Glutamatergic neuron (in vitro differentiated cells): ENCODE measurements around the gene ARSG. TPM values are rescaled to one million over a fixed set of nuclear protein-coding genes. Genes with fewer than 3 reads are reported as not detected.

Source experiments
- DNase-seq: peaks from one replicate; pipeline ENCODE4 v3.0.0; 2022
- H3K27ac Mint-ChIP-seq: one replicate; pipeline ENCODE4 v1.8.0; 2020; ENCODE audit warnings: mild to moderate bottlenecking, mixed read lengths, inconsistent platforms; ENCODE audit not compliant: unreplicated experiment
- H3K27me3 Mint-ChIP-seq: one replicate; pipeline ENCODE4 v1.8.0; 2020; ENCODE audit warnings: mild to moderate bottlenecking, moderate library complexity, mixed read lengths, inconsistent platforms; ENCODE audit not compliant: unreplicated experiment
- H3K36me3 Mint-ChIP-seq: one replicate; pipeline ENCODE4 v1.8.0; 2020; ENCODE audit warnings: mild to moderate bottlenecking, mixed read lengths, inconsistent platforms; ENCODE audit not compliant: unreplicated experiment
- H3K4me1 Mint-ChIP-seq: one replicate; pipeline ENCODE4 v1.8.0; 2020; ENCODE audit warnings: mild to moderate bottlenecking, low read depth, mixed read lengths, inconsistent platforms; ENCODE audit not compliant: unreplicated experiment
- H3K4me3 Mint-ChIP-seq: one replicate; pipeline ENCODE4 v1.8.0; 2020; ENCODE audit warnings: mild to moderate bottlenecking, mixed read lengths, inconsistent platforms; ENCODE audit not compliant: unreplicated experiment
- H3K9me3 Mint-ChIP-seq: one replicate; pipeline ENCODE4 v1.8.0; 2020; ENCODE audit warnings: mild to moderate bottlenecking, moderate library complexity, mixed read lengths, inconsistent platforms; ENCODE audit not compliant: unreplicated experiment
- total RNA-seq: library from RNA; stranded (reverse); fragmentation: NEBNext Ultra II Directional; extraction: Animal tissue kit (Norgen Biotek cat#: 25700); gene quantifications from one replicate; pipeline ENCODE4 v1.2.1, GENCODE V29; 2021; ENCODE audit not compliant: unreplicated experiment
- TF ChIP-seq, protein P1 (sequence below): fragments of 200-600 bp; sonication (generic); IDR thresholded peaks from one replicate; pipeline ENCODE4 v1.5.0; 2021; ENCODE audit not compliant: partially characterized antibody, unreplicated experiment

Gene ARSG
- total RNA-seq, 1 donor from 2014 or later: 1.9 TPM

DNA sequence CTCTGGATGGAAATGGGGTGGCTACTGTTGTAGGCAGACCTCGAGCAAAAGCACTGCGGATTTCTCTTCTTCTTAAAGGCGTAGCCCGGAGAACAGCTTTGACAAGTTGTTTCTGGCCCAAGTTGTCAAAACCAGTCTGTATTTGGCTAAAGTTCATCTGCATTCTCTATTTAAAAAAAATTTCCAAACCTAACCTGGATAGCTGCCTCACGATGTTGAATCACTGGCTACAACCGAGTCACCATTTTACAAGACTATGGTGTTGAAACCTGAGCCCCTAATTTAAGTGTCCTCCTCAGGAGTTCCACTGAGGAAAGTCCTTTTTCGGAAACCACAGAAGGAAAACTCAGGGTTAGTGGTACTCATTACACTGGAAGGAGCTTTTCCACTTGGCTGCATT, 1.8 kb upstream of the ARSG start:
- Mint-ChIP-seq H3K9me3 (peaks cover 2% of the 10 kb centered on the region), H3K4me3 (peak overlapping the region; percentile 90), H3K27ac (no peak overlapping the region), H3K4me1 (peaks cover 5% of the 10 kb centered on the region), H3K36me3 (no peaks in the 10 kb centered on the region), H3K27me3 (peaks cover 12% of the 10 kb centered on the region)
- no peak for DNase-seq
- TF ChIP-seq, protein P1, sequence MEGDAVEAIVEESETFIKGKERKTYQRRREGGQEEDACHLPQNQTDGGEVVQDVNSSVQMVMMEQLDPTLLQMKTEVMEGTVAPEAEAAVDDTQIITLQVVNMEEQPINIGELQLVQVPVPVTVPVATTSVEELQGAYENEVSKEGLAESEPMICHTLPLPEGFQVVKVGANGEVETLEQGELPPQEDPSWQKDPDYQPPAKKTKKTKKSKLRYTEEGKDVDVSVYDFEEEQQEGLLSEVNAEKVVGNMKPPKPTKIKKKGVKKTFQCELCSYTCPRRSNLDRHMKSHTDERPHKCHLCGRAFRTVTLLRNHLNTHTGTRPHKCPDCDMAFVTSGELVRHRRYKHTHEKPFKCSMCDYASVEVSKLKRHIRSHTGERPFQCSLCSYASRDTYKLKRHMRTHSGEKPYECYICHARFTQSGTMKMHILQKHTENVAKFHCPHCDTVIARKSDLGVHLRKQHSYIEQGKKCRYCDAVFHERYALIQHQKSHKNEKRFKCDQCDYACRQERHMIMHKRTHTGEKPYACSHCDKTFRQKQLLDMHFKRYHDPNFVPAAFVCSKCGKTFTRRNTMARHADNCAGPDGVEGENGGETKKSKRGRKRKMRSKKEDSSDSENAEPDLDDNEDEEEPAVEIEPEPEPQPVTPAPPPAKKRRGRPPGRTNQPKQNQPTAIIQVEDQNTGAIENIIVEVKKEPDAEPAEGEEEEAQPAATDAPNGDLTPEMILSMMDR: no peak

DNA sequence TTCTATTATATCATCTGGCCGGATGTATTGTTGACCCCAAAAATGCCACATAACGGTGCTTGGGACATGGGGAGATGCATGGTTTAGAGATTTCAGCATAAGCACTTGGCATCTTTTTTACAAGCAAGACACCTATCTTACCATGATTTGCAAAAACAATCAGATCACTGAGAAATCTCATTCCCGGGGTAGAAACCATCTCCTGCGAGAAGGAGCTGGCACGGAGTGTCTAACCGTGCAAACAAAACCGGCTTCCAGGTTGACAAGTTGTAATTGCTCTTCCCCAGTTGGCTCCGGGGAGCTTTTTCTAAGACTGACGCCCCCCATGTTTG, 1.4 kb upstream of the ARSG start:
- Mint-ChIP-seq H3K9me3 (peaks cover 2% of the 10 kb centered on the region), H3K4me1 (peaks cover 5% of the 10 kb centered on the region), H3K27me3 (peaks cover 12% of the 10 kb centered on the region), H3K36me3 (no peaks in the 10 kb centered on the region), H3K27ac (no peak overlapping the region), H3K4me3 (peak overlapping the region; percentile 90)
- TF ChIP-seq, protein P1: no peak
- DNase-seq: no peak

DNA sequence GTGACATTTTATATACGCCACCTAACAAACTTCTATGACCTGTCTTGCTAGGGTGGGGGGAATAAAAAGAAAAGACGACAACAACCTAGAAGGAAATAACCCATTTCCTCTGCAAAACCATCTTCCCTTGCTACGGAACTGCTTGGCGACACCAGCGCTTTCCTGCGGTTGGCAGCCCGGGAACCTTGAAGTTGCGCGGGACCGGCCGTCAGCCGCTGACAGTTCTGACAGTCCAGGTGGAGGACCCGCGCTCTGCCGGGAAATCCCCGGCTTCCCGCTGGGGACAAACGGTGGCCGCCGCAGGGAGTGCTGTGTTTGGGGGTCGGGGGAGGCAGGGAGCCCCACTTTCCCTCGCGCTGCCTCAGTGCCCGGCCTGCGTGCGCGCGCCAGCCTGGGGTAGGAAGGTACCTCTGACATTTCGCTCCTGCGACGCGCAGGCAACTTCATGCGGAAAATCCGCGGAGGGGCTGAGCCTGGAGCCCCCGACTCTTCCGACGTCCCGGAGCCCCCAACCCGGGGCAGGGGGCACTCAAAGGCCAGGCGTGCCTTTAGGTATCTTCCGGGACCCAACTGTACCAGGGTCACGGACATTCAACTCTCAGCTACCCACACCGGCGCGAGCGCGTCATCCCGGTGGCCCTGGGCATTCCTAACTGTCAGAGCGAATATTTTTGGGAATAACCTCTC, 884 bp upstream of the ARSG start:
- H3K4me3 Mint-ChIP-seq: peak overlapping the region; percentile 90
- no peaks in the 10 kb centered on the region for H3K36me3 Mint-ChIP-seq
- TF ChIP-seq, protein P1: no peak
- peak; percentile 34 for DNase-seq
- peaks cover 12% of the 10 kb centered on the region for H3K27me3 Mint-ChIP-seq
- H3K4me1 Mint-ChIP-seq: peaks cover 5% of the 10 kb centered on the region
- H3K9me3 Mint-ChIP-seq: peaks cover 2% of the 10 kb centered on the region
- peak overlapping the region; percentile 20 for H3K27ac Mint-ChIP-seq

DNA sequence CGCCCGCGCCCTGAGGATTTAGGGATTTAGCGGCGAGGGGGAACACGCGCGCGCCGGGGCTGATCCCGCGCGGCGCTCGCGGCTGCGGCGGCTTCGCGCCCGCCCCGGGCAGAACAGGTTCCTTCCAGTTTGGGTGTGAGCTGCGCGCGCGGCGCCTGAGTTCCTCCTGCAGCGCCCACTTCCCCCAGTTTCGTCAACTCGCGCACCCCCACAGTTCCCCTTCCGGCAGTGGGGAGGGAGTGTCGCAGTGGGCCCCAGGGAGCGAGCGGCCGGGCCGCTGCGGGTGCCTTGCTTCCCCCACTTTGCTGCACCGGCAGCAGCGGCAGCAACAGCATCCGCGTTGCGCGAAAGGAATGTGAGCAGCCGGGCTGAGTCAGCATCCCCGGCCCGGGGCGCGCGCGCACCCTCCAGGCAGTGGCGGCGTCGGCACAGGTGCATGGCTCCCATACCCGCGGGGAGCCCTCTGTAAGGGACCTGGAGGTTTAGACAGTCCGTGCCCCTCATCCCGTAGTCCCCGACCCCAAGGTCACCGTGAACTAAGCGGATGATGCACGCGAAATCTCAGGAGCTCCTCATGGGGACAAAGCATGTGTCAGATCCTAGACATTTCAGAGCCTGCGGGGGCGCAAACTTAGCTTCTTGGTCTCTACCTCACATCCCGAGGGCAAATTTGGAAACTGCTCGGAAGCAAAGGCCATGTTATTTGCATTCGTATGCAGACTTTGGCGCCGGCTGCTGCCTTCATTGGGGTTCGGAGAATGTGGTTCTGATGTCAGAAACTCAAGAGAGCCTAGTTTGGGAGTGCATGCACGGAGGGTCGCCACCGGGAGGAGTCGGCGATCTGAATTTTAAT, 767 bp downstream of the ARSG start:
- H3K9me3 Mint-ChIP-seq: peaks cover 2% of the 10 kb centered on the region
- no peak overlapping the region for H3K27ac Mint-ChIP-seq
- H3K36me3 Mint-ChIP-seq: no peaks in the 10 kb centered on the region
- DNase-seq: peak; percentile 72
- H3K27me3 Mint-ChIP-seq: peaks cover 12% of the 10 kb centered on the region
- peak overlapping the region; percentile 81 for H3K4me3 Mint-ChIP-seq
- TF ChIP-seq, protein P1: no peak
- H3K4me1 Mint-ChIP-seq: peaks cover 5% of the 10 kb centered on the region

DNA sequence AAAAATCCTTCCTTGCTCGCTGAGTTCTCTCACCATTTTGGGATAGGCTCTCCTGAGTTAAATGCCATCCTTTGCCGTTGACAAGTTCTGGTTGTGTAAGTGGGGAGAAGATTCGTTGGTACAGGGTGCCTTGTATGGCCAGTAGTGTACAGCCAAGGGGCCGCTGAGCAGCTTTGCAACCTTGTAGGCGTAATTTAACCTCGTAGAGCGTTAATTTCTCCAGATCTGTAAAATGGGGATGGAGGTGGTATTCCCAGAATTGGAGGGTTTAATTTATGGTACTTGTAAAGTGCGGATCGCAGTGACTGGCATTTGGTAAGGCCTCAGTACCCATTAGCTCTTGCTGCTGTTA, 1.4 kb downstream of the ARSG start:
- DNase-seq: no peak
- H3K27ac Mint-ChIP-seq: no peak overlapping the region
- peaks cover 2% of the 10 kb centered on the region for H3K9me3 Mint-ChIP-seq
- TF ChIP-seq, protein P1: no peak
- H3K36me3 Mint-ChIP-seq: no peaks in the 10 kb centered on the region
- H3K4me3 Mint-ChIP-seq: peak overlapping the region; percentile 81
- H3K27me3 Mint-ChIP-seq: peaks cover 12% of the 10 kb centered on the region
- peaks cover 5% of the 10 kb centered on the region for H3K4me1 Mint-ChIP-seq
